Cardiac fibroblast (primary cell): ENCODE results near the gene SEMA4C.

Source experiments
- DNase-seq, 2 donors: peaks; one replicate each; pipeline versions ENCODE4 v3.0.0 to v3.0.0-alpha.2; 2010; ENCODE audit warnings: low read depth in 2 of 2
- H3K4me3 ChIP-seq, 2 donors: replicated peaks in 1 of 2; 1 replicate in 1 of 2; 2 replicates in 1 of 2; pipeline ENCODE4 v1.5.1; 2011; ENCODE audit warnings: low read depth in 2 of 2, low read length in 2 of 2, mild to moderate bottlenecking in 2 of 2, moderate library complexity in 1 of 2
- TF ChIP-seq, protein P1 (sequence below): IDR thresholded peaks from one replicate; pipeline ENCODE4 v1.5.1; 2011; ENCODE audit warnings: low read depth, mild to moderate bottlenecking, low read length, inconsistent platforms

SEMA4C gene

DNA sequence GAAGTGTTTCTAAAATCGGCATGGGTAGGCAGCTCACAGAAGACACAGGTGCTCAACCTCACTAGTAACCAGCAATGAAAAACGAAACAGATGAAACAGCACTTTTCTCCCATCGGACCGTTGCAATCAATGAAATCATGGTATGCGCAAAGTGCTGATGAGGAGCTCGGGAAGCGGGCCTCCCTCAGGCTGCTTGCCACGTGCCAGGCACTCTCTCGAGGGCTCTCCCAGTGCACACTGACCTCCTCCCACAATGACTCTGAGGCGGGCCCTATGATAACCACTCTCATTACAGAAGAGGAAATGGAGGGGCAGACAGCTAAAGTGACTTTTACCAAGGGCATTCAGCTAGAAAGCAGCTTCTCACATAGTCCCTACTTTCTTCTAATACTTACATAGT is 22.3 kb downstream of the SEMA4C start:
- no peak overlapping the region for H3K4me3 ChIP-seq
- no peak for DNase-seq
- TF ChIP-seq, protein P1, sequence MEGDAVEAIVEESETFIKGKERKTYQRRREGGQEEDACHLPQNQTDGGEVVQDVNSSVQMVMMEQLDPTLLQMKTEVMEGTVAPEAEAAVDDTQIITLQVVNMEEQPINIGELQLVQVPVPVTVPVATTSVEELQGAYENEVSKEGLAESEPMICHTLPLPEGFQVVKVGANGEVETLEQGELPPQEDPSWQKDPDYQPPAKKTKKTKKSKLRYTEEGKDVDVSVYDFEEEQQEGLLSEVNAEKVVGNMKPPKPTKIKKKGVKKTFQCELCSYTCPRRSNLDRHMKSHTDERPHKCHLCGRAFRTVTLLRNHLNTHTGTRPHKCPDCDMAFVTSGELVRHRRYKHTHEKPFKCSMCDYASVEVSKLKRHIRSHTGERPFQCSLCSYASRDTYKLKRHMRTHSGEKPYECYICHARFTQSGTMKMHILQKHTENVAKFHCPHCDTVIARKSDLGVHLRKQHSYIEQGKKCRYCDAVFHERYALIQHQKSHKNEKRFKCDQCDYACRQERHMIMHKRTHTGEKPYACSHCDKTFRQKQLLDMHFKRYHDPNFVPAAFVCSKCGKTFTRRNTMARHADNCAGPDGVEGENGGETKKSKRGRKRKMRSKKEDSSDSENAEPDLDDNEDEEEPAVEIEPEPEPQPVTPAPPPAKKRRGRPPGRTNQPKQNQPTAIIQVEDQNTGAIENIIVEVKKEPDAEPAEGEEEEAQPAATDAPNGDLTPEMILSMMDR = no peak

DNA sequence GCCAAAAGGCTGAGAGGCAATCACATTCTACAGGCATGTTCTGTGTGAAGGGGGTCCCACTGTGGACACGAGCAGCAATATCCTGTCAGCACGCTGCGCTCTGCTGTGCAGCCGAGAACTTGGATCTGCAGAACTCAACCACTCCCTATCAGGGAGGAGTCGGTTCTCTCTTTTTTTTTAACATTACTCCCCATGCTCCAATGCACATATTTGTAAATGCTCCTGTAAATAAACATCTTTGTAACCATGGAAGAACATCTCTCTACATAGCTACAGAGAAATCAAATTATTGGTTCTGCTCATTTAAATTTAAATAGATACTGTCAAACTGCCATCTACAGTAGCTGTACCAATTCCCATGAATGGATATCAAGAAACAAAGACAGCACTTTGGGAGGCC is 23.1 kb downstream of the SEMA4C start:
- no peak for DNase-seq
- H3K4me3 ChIP-seq = no peak overlapping the region
- TF ChIP-seq, protein P1 = no peak

DNA sequence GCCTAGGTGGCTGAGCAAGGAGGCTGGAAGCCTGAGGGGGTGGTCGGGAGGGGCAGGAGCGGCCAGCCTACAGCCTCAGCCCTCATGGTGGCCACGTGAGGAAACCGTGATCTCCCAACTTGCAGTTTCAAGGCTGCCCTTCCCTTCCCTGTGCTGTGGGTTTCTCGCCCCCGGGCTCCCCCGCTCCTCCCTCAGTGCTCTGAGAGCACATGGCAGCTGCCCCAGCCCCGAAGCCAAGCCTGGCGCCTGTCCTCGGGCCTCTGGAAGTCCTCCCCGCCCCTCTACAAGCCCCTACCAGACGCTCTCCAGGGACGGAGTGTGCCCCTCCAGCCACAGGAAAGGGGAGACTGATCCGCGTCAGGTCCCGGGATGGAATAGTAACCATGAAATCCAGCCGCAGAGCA is 25.5 kb downstream of the SEMA4C start:
- TF ChIP-seq, protein P1 = no peak
- H3K4me3 ChIP-seq = no peak overlapping the region
- no peak for DNase-seq

DNA sequence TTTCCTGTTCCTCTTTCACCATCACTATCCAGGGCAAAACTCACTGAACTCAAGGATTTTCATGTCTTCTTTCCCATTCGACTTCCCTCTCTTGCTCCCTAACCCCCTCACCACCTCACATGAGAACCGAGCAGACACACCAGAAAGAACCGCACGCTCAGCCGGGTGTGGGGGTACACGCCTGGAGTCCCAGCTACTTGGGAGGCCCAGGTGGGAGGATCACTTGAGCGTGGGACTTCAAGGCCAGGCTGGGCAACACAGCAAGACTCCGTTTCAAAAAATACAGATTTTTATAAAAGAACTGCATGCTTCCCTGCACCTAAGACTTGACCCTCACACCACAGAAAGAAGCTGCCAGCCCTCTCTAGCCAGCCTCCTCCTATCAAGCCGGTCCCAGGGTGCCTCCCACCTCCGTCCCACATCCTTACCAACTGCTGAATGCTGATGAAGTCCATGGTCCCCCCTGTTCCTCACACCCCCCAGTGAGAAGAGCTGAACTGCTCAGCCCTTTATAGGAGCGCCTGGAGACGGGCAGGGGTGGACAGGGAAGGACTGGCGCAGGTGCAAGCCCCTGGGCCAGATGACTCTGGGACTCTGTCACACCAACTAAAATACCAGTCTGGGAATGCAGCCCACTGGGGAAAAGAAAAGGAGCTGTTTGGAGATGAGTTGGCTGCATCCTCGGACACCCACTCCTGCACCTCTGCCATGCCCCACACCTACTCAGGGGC is 26.2 kb downstream of the SEMA4C start, which contains the start of gene ANKRD23:
Gene ANKRD23, minus strand, starts transcription at position 484 of the 731 bp plus-strand sequence. Its CDS starts 29 bp downstream, at position 455.
- TF ChIP-seq, protein P1 = no peak
- DNase-seq = no peak
- no peak within 1 kb of the TSS for H3K4me3 ChIP-seq

DNA sequence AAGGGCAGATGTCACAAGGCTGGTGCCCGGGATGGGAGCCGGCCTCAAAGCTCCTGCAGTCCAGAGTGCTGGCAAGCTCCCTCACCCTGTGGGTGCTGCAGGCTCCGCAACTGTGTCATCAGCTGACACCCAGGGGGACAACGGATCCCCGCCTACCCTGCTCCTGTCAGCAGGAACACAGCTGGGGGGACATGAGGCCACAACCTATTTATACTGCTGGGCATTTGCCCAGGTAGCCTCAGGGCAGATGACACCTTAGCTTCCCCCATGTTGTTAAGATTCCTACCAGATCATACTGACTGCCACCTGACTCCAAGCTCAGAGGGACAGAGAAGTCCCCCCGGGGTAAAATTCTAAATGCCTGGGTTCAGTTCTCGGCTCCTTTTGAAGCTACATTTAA is 27.3 kb downstream of the SEMA4C start:
- TF ChIP-seq, protein P1 = no peak
- H3K4me3 ChIP-seq = no peak overlapping the region
- no peak for DNase-seq

DNA sequence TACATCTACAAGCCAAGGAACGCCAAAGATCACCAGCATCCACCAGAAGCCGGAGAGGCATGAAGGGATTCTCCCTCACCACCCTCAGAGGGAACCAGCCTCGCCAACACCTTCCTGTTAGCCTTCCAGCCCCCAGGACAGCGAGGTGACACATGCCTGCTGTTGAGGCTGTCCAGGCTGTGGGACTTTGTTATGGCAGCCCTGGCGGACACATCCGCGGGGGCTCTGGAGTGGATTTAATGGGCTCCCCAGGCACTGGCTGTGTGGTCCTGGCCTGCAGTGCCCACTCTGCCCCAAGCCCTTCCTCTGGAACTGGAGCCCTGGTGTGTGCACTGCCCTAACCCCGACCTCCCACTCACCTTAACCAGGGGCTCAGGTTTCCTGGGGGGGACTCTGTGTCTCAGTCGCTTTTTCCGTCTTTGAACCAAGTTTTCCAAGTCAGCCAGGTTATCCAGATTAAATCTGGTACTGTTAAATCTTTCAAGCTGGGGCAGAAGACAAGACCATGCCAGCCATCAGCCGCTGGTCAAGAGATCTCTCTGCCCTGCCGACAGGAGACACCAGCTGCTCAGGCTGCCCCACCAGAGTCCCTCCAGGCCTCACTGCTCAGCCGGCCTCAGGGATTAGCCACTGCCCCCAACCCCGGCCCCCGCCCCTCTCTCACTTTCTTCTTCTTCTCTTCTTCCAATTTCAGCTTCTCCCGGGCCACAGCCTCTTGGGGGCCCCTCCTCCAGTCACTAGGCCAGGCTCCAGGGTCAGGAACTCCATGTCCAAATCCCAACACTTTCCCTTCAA is 28.0 kb downstream of the SEMA4C start:
- TF ChIP-seq, protein P1 = no peak
- H3K4me3 ChIP-seq = no peak overlapping the region
- DNase-seq = no peak
